Lower lobe of right lung (tissue), 2 donors: ENCODE measurements around the gene TXNDC2. TPM values are rescaled to one million over a fixed set of nuclear protein-coding genes. Genes with fewer than 3 reads are reported as not detected.
"Not testable (repeated sequence)": the region's sequence is repeated elsewhere in the genome, so short reads cannot be mapped to it uniquely, and the experiment has no call there.

Experiments
- ATAC-seq, 2 donors: fragments of 200-7000 bp; cut with Tn5 transposase; one replicate each; pipeline ENCODE4 v1.9.1; 2020 to 2022; ENCODE audit warnings: mild to moderate bottlenecking in 2 of 2, moderate library complexity in 2 of 2
- DNase-seq: peaks from one replicate; pipeline ENCODE4 v3.0.0-alpha.2; 2020
- H3K27ac ChIP-seq: fragments of 200-600 bp; one replicate; pipeline ENCODE4 v1.8.0; 2022
- H3K27me3 ChIP-seq: fragments of 200-600 bp; one replicate; pipeline ENCODE4 v1.8.0; 2022; ENCODE audit warnings: low read depth
- H3K36me3 ChIP-seq: fragments of 200-600 bp; one replicate; pipeline ENCODE4 v1.8.0; 2022; ENCODE audit warnings: mild to moderate bottlenecking
- H3K4me1 ChIP-seq: fragments of 200-600 bp; one replicate; pipeline ENCODE4 v1.8.0; 2022
- H3K4me3 ChIP-seq: fragments of 200-600 bp; one replicate; pipeline ENCODE4 v1.8.0; 2022; ENCODE audit warnings: mild to moderate bottlenecking
- H3K9me3 ChIP-seq: fragments of 200-600 bp; one replicate; pipeline ENCODE4 v1.8.0; 2022
- intact Hi-C: fragments of 100-400 bp; cut with DNase I; formaldehyde crosslinking; loops from one replicate; pipeline ENCODE4 v1.11.0; 2022
- total RNA-seq: library from RNA; stranded (reverse); fragmentation: NEBNext Ultra II Directional; extraction: Animal tissue kit (Norgen Biotek cat#: 25700); gene quantifications from one replicate; pipeline ENCODE4 v1.2.1, GENCODE V29; 2021
- TF ChIP-seq, protein P1 (sequence below): fragments of 200-600 bp; IDR thresholded peaks from one replicate; pipeline ENCODE4 v1.8.0; 2022; ENCODE audit warnings: antibody characterized with exemption, mild to moderate bottlenecking
- donor health status: DM: no; HTN: yes; CAD: no; lungs with severe emphysema.

Gene TXNDC2
- total RNA-seq, 1 donor from 2014 or later = 0.12 TPM

- H3K4me3 ChIP-seq = no peak overlapping the region
- intact Hi-C loops = no loop called here
- peaks cover 56% of the 10 kb centered on the region for H3K4me1 ChIP-seq
- no peaks in the 10 kb centered on the region for H3K27me3 ChIP-seq
- H3K9me3 ChIP-seq = no peaks in the 10 kb centered on the region
- H3K27ac ChIP-seq = peak overlapping the region; percentile 83
- DNase-seq (no peak), ATAC-seq (peak in 1 of 2 donors; percentile 33)
- TF ChIP-seq, protein P1, sequence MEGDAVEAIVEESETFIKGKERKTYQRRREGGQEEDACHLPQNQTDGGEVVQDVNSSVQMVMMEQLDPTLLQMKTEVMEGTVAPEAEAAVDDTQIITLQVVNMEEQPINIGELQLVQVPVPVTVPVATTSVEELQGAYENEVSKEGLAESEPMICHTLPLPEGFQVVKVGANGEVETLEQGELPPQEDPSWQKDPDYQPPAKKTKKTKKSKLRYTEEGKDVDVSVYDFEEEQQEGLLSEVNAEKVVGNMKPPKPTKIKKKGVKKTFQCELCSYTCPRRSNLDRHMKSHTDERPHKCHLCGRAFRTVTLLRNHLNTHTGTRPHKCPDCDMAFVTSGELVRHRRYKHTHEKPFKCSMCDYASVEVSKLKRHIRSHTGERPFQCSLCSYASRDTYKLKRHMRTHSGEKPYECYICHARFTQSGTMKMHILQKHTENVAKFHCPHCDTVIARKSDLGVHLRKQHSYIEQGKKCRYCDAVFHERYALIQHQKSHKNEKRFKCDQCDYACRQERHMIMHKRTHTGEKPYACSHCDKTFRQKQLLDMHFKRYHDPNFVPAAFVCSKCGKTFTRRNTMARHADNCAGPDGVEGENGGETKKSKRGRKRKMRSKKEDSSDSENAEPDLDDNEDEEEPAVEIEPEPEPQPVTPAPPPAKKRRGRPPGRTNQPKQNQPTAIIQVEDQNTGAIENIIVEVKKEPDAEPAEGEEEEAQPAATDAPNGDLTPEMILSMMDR = no peak
- H3K36me3 ChIP-seq = peaks cover 17% of the 10 kb centered on the region
Measured at GRCh38 chr18:9856092-9856491, 29.7 kb upstream of the TXNDC2 start.

DNA sequence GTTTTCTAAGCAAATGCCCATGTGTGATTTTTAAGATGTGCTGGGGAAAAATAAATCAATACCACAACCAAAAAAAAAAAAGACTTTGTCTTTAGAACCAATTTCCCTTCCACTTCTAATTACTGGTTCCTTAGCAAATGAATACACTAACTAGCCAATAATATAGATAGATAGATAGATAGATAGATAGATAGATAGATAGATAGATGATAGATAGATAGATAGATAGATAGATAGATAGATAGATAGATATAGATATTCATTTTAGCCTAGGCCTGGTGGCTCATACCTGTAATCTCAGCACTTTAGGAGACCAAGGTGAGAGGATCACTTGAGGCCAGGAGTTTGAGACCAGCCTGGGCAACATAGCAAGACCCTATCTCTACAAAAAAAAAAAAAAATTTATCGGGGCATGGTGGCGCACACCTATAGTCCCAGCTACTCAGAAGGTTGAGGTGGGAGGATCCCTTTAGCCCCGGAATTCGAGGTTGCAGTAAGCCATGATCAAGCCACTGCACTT, 28.2 kb upstream of the TXNDC2 start:
- peak overlapping the region; percentile 83 for H3K27ac ChIP-seq
- H3K4me3 ChIP-seq, DNase-seq, H3K27me3 ChIP-seq, intact Hi-C loops, H3K9me3 ChIP-seq, ATAC-seq: not testable (repeated sequence)
- H3K4me1 ChIP-seq = peaks cover 51% of the 10 kb centered on the region
- H3K36me3 ChIP-seq = peaks cover 17% of the 10 kb centered on the region

GRCh38 chr18:9858642-9859041, 27.1 kb upstream of the TXNDC2 start:
- intact Hi-C loops = no loop called here
- Histone ChIP-seq H3K36me3 (peaks cover 17% of the 10 kb centered on the region), H3K27ac (no peak overlapping the region), H3K4me3 (no peak overlapping the region), H3K9me3 (no peaks in the 10 kb centered on the region), H3K27me3 (no peaks in the 10 kb centered on the region), H3K4me1 (peaks cover 45% of the 10 kb centered on the region)
- DNase-seq (no peak), ATAC-seq (no peak)
- TF ChIP-seq, protein P1 = no peak

DNA sequence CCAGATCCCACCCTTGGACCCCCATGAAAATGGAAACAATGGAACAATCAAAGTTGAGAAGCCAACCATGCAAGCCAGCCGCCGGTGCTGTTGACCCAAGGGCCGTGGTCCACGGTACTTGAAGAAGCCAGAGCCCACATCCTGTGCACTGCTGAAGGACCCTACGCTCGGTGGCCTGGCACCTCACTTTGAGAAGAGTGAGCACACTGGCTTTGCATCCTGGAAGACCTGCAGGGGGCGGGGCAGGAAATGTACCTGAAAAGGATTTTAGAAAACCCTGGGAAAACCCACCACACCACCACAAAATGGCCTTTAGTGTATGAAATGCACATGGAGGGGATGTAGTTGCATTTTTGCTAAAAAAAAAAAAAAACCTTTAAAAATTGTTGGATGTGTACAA, 26.5 kb upstream of the TXNDC2 start:
- ATAC-seq = no peak
- DNase-seq = no peak
- intact Hi-C loops = no loop called here
- H3K4me1 ChIP-seq = peaks cover 40% of the 10 kb centered on the region
- no peak overlapping the region for H3K27ac ChIP-seq
- H3K9me3 ChIP-seq = no peaks in the 10 kb centered on the region
- H3K27me3 ChIP-seq = no peaks in the 10 kb centered on the region
- H3K36me3 ChIP-seq = peaks cover 17% of the 10 kb centered on the region
- TF ChIP-seq, protein P1 = no peak
- no peak overlapping the region for H3K4me3 ChIP-seq

DNA sequence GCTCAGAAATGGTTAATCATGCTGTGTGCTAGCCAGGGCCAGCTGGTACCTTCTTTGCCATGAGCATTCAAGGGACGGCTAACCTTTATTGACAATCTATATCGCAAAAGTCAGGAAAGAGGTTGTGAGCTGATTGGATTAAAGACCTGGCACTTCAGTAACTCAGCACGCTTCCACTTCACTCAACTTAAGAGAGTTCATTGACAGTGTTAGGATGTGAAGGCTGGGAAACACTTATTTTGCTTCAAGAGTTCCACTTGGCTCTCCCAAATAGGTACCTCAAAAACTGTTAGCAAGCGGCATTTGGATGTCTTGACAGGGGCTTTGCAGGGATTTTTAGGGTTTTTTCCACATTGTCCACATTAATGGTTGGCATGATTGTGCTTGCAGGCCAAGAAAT, 25.1 kb upstream of the TXNDC2 start:
- DNase-seq (no peak), ATAC-seq (peak; percentile 45 to 77)
- intact Hi-C loops = no loop called here
- no peak overlapping the region for H3K27ac ChIP-seq
- peaks cover 4% of the 10 kb centered on the region for H3K9me3 ChIP-seq
- H3K27me3 ChIP-seq = no peaks in the 10 kb centered on the region
- TF ChIP-seq, protein P1 = no peak
- H3K4me3 ChIP-seq = no peak overlapping the region
- peaks cover 26% of the 10 kb centered on the region for H3K4me1 ChIP-seq
- peaks cover 17% of the 10 kb centered on the region for H3K36me3 ChIP-seq

DNA sequence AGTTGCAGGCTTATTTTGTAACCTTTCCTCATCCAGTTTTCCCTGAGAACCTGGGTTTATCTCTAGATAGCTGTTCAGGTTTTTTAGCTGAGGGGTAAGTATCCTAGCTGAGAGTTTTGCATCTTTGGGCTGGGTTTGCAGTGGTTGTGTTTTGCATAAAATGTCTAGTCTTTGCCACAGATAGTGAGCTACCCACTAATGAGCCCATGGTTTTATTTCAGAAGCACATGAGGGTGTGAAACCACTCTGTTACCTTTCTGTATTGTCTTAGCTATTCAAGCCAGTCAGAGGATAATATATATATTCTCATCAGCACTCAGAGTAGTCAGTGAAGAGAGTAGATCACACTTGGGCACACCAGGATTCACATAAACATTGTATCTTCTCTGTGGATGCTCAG, 24.6 kb upstream of the TXNDC2 start:
- peaks cover 21% of the 10 kb centered on the region for H3K4me1 ChIP-seq
- H3K9me3 ChIP-seq = peaks cover 9% of the 10 kb centered on the region
- peaks cover 17% of the 10 kb centered on the region for H3K36me3 ChIP-seq
- no peaks in the 10 kb centered on the region for H3K27me3 ChIP-seq
- no peak overlapping the region for H3K4me3 ChIP-seq
- DNase-seq (no peak), ATAC-seq (no peak)
- intact Hi-C loops = no loop called here
- TF ChIP-seq, protein P1 = no peak
- no peak overlapping the region for H3K27ac ChIP-seq
